Endodermal cell (in vitro differentiated cells): ENCODE data around the gene EXOSC9. TPM values are rescaled to one million over a fixed set of nuclear protein-coding genes. Genes with fewer than 3 reads are reported as not detected.

Experiments
- DNase-seq: peaks from one replicate; pipeline ENCODE4 v3.0.0-alpha.2; 2017
- H3K27ac ChIP-seq: 2 replicates; pipeline ENCODE4 v1.5.1; 2013; ENCODE audit warnings: mild to moderate bottlenecking, low read depth, low read length, moderate library complexity
- H3K27me3 ChIP-seq: 2 replicates; pipeline ENCODE4 v1.6.1; 2013; ENCODE audit warnings: mild to moderate bottlenecking, low read length, moderate library complexity; ENCODE audit not compliant: insufficient read depth, control insufficient read depth, poor library complexity, severe bottlenecking
- H3K36me3 ChIP-seq: 2 replicates; pipeline ENCODE4 v1.7.0; 2013; ENCODE audit warnings: mild to moderate bottlenecking, low read length, moderate library complexity; ENCODE audit not compliant: control insufficient read depth, insufficient read depth
- H3K4me1 ChIP-seq: one replicate; pipeline ENCODE4 v1.7.0; 2013; ENCODE audit warnings: low read length; ENCODE audit not compliant: control insufficient read depth, insufficient read depth
- H3K4me3 ChIP-seq: 2 replicates; pipeline ENCODE4 v1.5.1; 2013; ENCODE audit warnings: mild to moderate bottlenecking, low read length, moderate library complexity
- H3K9ac ChIP-seq: 2 replicates; pipeline ENCODE4 v1.6.1; 2013; ENCODE audit warnings: mild to moderate bottlenecking, low read length, moderate library complexity; ENCODE audit not compliant: poor library complexity, severe bottlenecking; ENCODE audit errors: extremely low read depth
- H3K9me3 ChIP-seq: 2 replicates; pipeline ENCODE4 v1.6.1; 2013; ENCODE audit warnings: mild to moderate bottlenecking, low read length, moderate library complexity; ENCODE audit not compliant: control insufficient read depth
- H3K27ac Mint-ChIP-seq: 2 replicates; pipeline ENCODE4 v1.8.0; 2020; ENCODE audit warnings: mixed read lengths
- H3K27me3 Mint-ChIP-seq: 2 replicates; pipeline ENCODE4 v1.8.0; 2021; ENCODE audit warnings: mild to moderate bottlenecking, mixed read lengths; ENCODE audit not compliant: insufficient read depth
- H3K36me3 Mint-ChIP-seq: 2 replicates; pipeline ENCODE4 v1.8.0; 2020; ENCODE audit warnings: low read depth, mixed read lengths
- H3K4me1 Mint-ChIP-seq: 2 replicates; pipeline ENCODE4 v1.8.0; 2020; ENCODE audit warnings: mixed read lengths
- H3K4me3 Mint-ChIP-seq: 2 replicates; pipeline ENCODE4 v1.8.0; 2020; ENCODE audit warnings: mild to moderate bottlenecking, moderate library complexity, mixed read lengths
- H3K9me3 Mint-ChIP-seq: 2 replicates; pipeline ENCODE4 v1.8.0; 2020; ENCODE audit warnings: mild to moderate bottlenecking, mixed read lengths
- WGBS, 2 experiments: methylation state at CpG; one replicate each; pipeline versions ENCODE4 v1.1.5 to v1.1.7; 2013; ENCODE audit warnings: missing lambda C conversion rate in 2 of 2, mixed read lengths in 1 of 2; ENCODE audit not compliant: insufficient coverage in 1 of 2, insufficient read length in 1 of 2; 5-methylcytosine and 5-hydroxymethylcytosine counted together
- total RNA-seq, 2 donors: library from RNA; stranded (reverse); fragmentation: NEBNext Ultra II Directional in 1 of 2; extraction: Animal tissue kit (Norgen Biotek cat#: 25700) in 1 of 2; gene quantifications; 2 replicates in 1 of 2; 3 replicates in 1 of 2; pipeline ENCODE4 v1.2.1, GENCODE V29; 2021
- TF ChIP-seq, protein P1 (sequence below): fragments of 200-600 bp; sonication (generic); conservative IDR thresholded peaks from 2 replicates; pipeline ENCODE4 v1.5.0; 2021; ENCODE audit warnings: antibody characterized with exemption, mild to moderate bottlenecking

EXOSC9 gene
- total RNA-seq, 2 donors from 2014 or later, result 47.9 to 69.0 TPM

DNA sequence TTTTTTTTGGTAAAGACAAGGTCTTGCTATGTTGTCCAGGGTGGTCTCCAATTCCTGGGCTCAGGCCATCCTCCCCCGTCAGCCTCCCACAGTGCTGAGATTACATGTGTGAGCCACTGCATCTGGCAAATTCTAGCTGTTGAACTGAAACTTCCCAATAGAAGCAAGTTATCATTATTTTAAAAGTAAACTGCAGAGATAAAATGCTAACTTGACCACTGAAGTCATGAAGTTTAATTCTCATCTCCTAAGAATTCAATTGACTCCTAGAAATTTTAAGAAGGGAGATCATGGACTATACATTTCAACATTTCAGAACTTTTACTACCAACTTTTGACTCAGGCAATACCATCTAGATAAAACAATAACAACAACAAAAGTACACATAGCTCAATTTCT, 11.7 kb upstream of the EXOSC9 start:
- TF ChIP-seq, protein P1, sequence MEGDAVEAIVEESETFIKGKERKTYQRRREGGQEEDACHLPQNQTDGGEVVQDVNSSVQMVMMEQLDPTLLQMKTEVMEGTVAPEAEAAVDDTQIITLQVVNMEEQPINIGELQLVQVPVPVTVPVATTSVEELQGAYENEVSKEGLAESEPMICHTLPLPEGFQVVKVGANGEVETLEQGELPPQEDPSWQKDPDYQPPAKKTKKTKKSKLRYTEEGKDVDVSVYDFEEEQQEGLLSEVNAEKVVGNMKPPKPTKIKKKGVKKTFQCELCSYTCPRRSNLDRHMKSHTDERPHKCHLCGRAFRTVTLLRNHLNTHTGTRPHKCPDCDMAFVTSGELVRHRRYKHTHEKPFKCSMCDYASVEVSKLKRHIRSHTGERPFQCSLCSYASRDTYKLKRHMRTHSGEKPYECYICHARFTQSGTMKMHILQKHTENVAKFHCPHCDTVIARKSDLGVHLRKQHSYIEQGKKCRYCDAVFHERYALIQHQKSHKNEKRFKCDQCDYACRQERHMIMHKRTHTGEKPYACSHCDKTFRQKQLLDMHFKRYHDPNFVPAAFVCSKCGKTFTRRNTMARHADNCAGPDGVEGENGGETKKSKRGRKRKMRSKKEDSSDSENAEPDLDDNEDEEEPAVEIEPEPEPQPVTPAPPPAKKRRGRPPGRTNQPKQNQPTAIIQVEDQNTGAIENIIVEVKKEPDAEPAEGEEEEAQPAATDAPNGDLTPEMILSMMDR, result no peak
- Mint-ChIP-seq H3K9me3 (no peaks in the 10 kb centered on the region), H3K4me1 (peaks cover 3% of the 10 kb centered on the region), H3K27me3 (peaks cover 5% of the 10 kb centered on the region), H3K27ac (no peak overlapping the region), H3K4me3 (no peak overlapping the region), H3K36me3 (no peaks in the 10 kb centered on the region)
- H3K27ac ChIP-seq, result no peak overlapping the region
- H3K9ac ChIP-seq, result no peak overlapping the region
- H3K36me3 ChIP-seq, result no peaks in the 10 kb centered on the region
- 93 to 100% methylated on average over 1 of the region's 1 CpG for WGBS, 2 experiments
- H3K27me3 ChIP-seq, result no peaks in the 10 kb centered on the region
- no peaks in the 10 kb centered on the region for H3K9me3 ChIP-seq
- H3K4me1 ChIP-seq, result no peaks in the 10 kb centered on the region
- no peak overlapping the region for H3K4me3 ChIP-seq
- no peak for DNase-seq

DNA sequence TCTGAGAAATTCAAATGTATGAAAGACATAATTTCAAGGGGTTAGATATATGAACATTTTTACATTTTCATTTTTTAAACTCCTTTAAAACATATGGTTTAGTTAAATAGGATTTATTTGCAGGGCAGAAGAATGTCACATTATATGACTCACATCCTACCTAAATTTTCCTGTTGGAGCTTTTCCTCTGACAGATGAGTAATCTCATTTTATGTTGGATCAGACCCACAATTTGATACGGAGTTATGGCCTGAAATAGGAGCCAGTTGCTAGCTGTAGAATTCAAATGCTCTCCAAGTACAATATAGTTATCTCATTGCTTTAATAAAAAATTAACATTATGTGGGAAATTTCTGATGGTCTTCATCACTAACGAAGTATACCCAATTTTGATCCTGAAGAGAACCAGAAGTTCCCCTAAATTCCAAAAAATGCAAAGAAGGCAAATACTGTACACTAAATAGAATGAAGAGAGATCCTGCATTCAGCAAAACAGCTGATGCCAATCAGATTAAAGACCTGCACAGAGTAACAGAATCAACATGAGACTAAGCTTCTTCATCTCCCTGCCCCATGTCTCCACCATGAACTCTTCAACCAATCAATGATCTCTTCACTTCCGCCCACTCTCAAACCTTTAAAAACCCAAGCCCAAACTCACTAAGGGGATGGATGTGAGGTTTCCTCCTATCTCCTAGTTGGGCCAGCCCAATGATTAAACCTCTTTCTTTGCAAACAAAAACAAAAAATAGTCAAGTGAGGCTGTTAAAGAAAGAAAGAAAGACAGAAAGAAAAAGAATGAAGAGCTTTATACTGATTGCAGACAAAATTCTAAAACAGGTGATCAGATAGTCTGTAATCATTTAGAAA, 10.9 kb upstream of the EXOSC9 start:
- H3K27ac Mint-ChIP-seq, result no peak overlapping the region
- no peak for DNase-seq
- no peaks in the 10 kb centered on the region for H3K9me3 Mint-ChIP-seq
- H3K4me3 ChIP-seq, result no peak overlapping the region
- H3K36me3 ChIP-seq, result no peaks in the 10 kb centered on the region
- no peak overlapping the region for H3K9ac ChIP-seq
- no peaks in the 10 kb centered on the region for H3K27me3 ChIP-seq
- H3K36me3 Mint-ChIP-seq, result no peaks in the 10 kb centered on the region
- no peak overlapping the region for H3K4me3 Mint-ChIP-seq
- no peak overlapping the region for H3K27ac ChIP-seq
- TF ChIP-seq, protein P1, result no peak
- no peaks in the 10 kb centered on the region for H3K9me3 ChIP-seq
- H3K4me1 Mint-ChIP-seq, result peaks cover 10% of the 10 kb centered on the region
- WGBS, 2 experiments, result 96% methylated on average over 3 of the region's 3 CpGs; no CpG with 5 or more reads in 1 of the 2 experiments
- no peaks in the 10 kb centered on the region for H3K4me1 ChIP-seq
- peaks cover 8% of the 10 kb centered on the region for H3K27me3 Mint-ChIP-seq

DNA sequence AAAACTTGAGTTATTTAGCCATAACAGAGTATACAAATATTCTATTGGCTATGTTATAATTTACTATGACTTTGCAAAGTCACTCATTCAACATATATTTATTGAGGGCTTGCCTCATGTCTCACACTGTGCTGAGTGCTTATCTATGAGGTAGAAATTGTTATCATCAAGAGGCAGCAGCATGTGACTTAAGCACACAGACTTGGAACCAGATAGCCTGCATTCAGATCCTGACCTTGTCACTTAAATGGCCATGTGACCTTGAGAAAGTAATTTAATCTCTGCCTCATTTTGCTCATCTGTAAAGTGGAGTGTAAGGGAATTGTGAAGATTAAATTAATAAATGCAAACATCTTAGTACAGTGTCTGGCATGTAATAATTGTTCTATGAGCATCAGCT, 10.1 kb upstream of the EXOSC9 start:
- DNase-seq, result no peak
- Mint-ChIP-seq H3K36me3 (no peaks in the 10 kb centered on the region), H3K4me3 (no peak overlapping the region), H3K9me3 (no peaks in the 10 kb centered on the region), H3K4me1 (peaks cover 10% of the 10 kb centered on the region), H3K27ac (no peak overlapping the region), H3K27me3 (peaks cover 7% of the 10 kb centered on the region)
- H3K27me3 ChIP-seq, result no peaks in the 10 kb centered on the region
- TF ChIP-seq, protein P1, result no peak
- no peak overlapping the region for H3K9ac ChIP-seq
- H3K27ac ChIP-seq, result no peak overlapping the region
- no peak overlapping the region for H3K4me3 ChIP-seq
- no peaks in the 10 kb centered on the region for H3K4me1 ChIP-seq
- no peaks in the 10 kb centered on the region for H3K9me3 ChIP-seq
- H3K36me3 ChIP-seq, result no peaks in the 10 kb centered on the region
